K562 (cell line): ENCODE data around the gene DPM2. TPM values are rescaled to one million over a fixed set of nuclear protein-coding genes. Genes with fewer than 3 reads are reported as not detected.

Experiments used
- MAFF ChIP-seq: IDR thresholded peaks from 2 replicates; pipeline ENCODE4 v1.6.1; 2012; ENCODE audit warnings: low read length, improper control_type of control experiment
- MBD1 ChIP-seq: fragments of 250-450 bp; sonication (Bioruptor Pico); IDR thresholded peaks from 2 replicates; pipeline ENCODE4 v1.8.0; 2022; ENCODE audit warnings: inconsistent platforms
- RERE ChIP-seq: sonication (generic); formaldehyde crosslinking; IDR thresholded peaks from 2 replicates; pipeline ENCODE4 v1.8.0; 2023; ENCODE audit warnings: missing genetic modification reagents, mild to moderate bottlenecking, borderline replicate concordance
- SIN3A ChIP-seq, 2 experiments: fragments of 150-350 bp in 1 of 2; IDR thresholded peaks; 2 replicates each; pipeline ENCODE4 v1.6.1; 2011 to 2016; ENCODE audit warnings: borderline replicate concordance in 2 of 2, low read depth in 2 of 2, low read length in 2 of 2, mild to moderate bottlenecking in 2 of 2, moderate library complexity in 2 of 2; ENCODE audit not compliant: control insufficient read depth in 1 of 2
- TAF1 ChIP-seq: IDR thresholded peaks from 2 replicates; pipeline ENCODE4 v1.6.1; 2011; ENCODE audit warnings: mild to moderate bottlenecking, low read length, moderate library complexity; ENCODE audit not compliant: insufficient read depth, control insufficient read depth, severe bottlenecking; ENCODE audit errors: extremely low read depth
- ZFP30 ChIP-seq: fragments of 250-450 bp; sonication (Bioruptor Pico); IDR thresholded peaks from 2 replicates; pipeline ENCODE4 v1.8.0; 2022; ENCODE audit warnings: moderate library complexity, mild to moderate bottlenecking, inconsistent platforms, borderline replicate concordance
- ZNF165 ChIP-seq: fragments of 250-450 bp; sonication (Bioruptor Pico); IDR thresholded peaks from 2 replicates; pipeline ENCODE4 v1.4.0; 2020; ENCODE audit warnings: borderline replicate concordance
- ZNF24 ChIP-seq: fragments of 450-650 bp; IDR thresholded peaks from 2 replicates; pipeline ENCODE4 v1.6.1; 2016
- ZNF699 ChIP-seq: fragments of 250-450 bp; sonication (Bioruptor Pico); IDR thresholded peaks from 2 replicates; pipeline ENCODE4 v1.8.0; 2021; ENCODE audit warnings: mild to moderate bottlenecking, moderate library complexity; ENCODE audit not compliant: insufficient replicate concordance
- ZNF830 ChIP-seq: fragments of 250-450 bp; sonication (Bioruptor Pico); IDR thresholded peaks from 2 replicates; pipeline ENCODE4 v1.5.0; 2021; ENCODE audit warnings: mild to moderate bottlenecking
- polyA plus RNA-seq, 8 experiments: library from polyadenylated mRNA; depleted of rRNA in 4 of 8; stranded (reverse) in 5 of 8; unstranded in 3 of 8; fragments of >200 nt; fragmentation: Nextera tagmentation in 2 of 8; fragmentation: Illumina TruSeq in 1 of 8; extraction: Ambion mirVana in 2 of 8; extraction: Trizol in 1 of 8; gene quantifications; 2 replicates each; pipeline versions ENCODE4 v1.2.1 to v1.2.3, GENCODE V29; 2011 to 2014; ENCODE audit warnings: inconsistent platforms in 1 of 8, missing spikeins in 1 of 8
- total RNA-seq, 7 experiments: library from RNA; depleted of rRNA in 6 of 7; stranded (reverse); fragments of >200 nt in 6 of 7; fragmentation: Illumina TruSeq in 2 of 7; extraction: Trizol in 2 of 7; gene quantifications; 2 replicates each; pipeline versions ENCODE4 v1.2.1 to v1.2.3, GENCODE V29; 2011 to 2021; ENCODE audit warnings: low replicate concordance in 1 of 7
- TF ChIP-seq, protein P1 (sequence below): sonication (generic); formaldehyde crosslinking; IDR thresholded peaks from 2 replicates; pipeline ENCODE4 v1.9.0; 2022; ENCODE audit warnings: mild to moderate bottlenecking, missing genetic modification reagents
- TF ChIP-seq, protein P2 (sequence below): fragments of 250-450 bp; sonication (Bioruptor Pico); IDR thresholded peaks from 2 replicates; pipeline ENCODE4 v1.4.0; 2020; ENCODE audit warnings: mild to moderate bottlenecking, moderate library complexity

DPM2 gene
- total and polyA plus RNA-seq, 9 of the 15 experiments (the other 6 are each of a cell fraction or from before 2014, with no cell fraction given): 43.5 to 126 (median 71.1) TPM

DNA sequence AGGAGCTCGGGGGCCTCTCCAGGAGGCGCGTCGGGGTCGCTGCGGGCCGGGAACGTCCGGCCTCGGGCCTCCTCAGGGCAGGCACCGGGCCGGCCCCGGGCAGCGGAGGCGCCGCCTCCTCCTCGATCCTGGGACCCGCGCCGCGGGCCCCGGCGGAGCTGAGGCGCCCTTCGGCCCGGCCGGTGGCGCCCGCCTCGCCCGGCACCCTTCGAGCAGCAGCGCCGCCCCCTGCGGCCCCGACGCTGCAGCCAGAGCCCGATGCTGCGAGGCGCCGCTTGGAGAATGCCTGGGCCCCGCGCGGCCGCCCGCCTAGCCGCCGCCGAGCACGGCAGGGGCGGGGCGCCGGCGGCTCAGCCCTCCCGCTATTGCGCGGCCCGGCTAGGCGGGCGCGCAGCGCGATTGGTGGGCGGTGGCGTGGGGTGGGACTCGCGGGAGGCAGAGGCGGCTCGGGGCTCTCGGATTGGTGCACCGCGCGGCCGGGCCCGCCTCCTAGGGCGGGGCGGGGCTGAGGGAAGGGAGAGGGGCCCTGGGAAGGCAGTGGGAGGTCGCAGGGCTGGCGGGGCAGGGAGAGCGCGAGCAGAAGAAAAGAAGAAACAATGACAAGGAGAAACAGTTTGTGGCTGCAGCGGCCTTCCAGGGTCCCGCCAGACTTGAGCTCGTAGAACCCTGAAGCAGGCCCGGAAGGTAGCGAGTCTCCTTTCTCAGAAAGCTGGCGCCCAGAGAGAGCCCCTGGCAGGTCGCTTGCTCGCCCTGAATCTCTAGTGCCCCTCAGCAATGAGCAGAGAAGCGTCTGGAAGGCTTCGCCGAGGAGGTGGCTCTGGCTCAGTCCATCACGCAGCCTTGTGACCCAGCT lies 43.3 kb upstream of the DPM2 start, which contains the start of gene EEIG1 (continued):
- TF ChIP-seq TAF1 (peak; percentile 69), RERE (no peak), ZNF699 (CRISPR knock-in tag) (no peak), MBD1 (CRISPR knock-in tag) (no peak), ZFP30 (CRISPR knock-in tag) (no peak), ZNF165 (CRISPR knock-in tag) (no peak), ZNF24 (no peak), MAFF (no peak), ZNF830 (no peak), SIN3A (IDR thresholded peaks at IDR 0.05; ENCODE audit: borderline replicate concordance in 2 of 2, control insufficient read depth in 1 of 2, low read depth in 2 of 2, low read length in 2 of 2) (peak in 1 of 2 experiments; percentile 21; a peak in 1 of 4 replicates)
- TF ChIP-seq, protein P1, sequence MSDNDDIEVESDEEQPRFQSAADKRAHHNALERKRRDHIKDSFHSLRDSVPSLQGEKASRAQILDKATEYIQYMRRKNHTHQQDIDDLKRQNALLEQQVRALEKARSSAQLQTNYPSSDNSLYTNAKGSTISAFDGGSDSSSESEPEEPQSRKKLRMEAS (CRISPR knock-in tag): no peak
- TF ChIP-seq, protein P2, sequence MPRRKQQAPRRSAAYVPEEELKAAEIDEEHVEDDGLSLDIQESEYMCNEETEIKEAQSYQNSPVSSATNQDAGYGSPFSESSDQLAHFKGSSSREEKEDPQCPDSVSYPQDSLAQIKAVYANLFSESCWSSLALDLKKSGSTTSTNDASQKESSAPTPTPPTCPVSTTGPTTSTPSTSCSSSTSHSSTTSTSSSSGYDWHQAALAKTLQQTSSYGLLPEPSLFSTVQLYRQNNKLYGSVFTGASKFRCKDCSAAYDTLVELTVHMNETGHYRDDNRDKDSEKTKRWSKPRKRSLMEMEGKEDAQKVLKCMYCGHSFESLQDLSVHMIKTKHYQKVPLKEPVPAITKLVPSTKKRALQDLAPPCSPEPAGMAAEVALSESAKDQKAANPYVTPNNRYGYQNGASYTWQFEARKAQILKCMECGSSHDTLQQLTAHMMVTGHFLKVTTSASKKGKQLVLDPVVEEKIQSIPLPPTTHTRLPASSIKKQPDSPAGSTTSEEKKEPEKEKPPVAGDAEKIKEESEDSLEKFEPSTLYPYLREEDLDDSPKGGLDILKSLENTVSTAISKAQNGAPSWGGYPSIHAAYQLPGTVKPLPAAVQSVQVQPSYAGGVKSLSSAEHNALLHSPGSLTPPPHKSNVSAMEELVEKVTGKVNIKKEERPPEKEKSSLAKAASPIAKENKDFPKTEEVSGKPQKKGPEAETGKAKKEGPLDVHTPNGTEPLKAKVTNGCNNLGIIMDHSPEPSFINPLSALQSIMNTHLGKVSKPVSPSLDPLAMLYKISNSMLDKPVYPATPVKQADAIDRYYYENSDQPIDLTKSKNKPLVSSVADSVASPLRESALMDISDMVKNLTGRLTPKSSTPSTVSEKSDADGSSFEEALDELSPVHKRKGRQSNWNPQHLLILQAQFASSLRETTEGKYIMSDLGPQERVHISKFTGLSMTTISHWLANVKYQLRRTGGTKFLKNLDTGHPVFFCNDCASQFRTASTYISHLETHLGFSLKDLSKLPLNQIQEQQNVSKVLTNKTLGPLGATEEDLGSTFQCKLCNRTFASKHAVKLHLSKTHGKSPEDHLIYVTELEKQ (CRISPR knock-in tag): no peak
